HFF-Myc (cell line): ENCODE measurements around the gene SNHG17.
"Not testable (repeated sequence)": the region's sequence is repeated elsewhere in the genome, so short reads cannot be mapped to it uniquely, and the experiment has no call there.

Experiments
- DNase-seq: peaks from one replicate; pipeline ENCODE4 v3.0.0-alpha.2; 2011; ENCODE audit warnings: low read depth; ENCODE audit errors: extremely low read depth
- H3K4me3 ChIP-seq: replicated peaks from 2 replicates; pipeline ENCODE4 v1.5.1; 2011; ENCODE audit warnings: low read depth, mild to moderate bottlenecking, control low read depth, low read length
- TF ChIP-seq, protein P1 (sequence below): IDR thresholded peaks from 2 replicates; pipeline ENCODE4 v1.5.1; 2012; ENCODE audit warnings: mild to moderate bottlenecking, low read depth, low read length, control low read depth; ENCODE audit errors: missing control alignments

SNHG17 gene

DNA sequence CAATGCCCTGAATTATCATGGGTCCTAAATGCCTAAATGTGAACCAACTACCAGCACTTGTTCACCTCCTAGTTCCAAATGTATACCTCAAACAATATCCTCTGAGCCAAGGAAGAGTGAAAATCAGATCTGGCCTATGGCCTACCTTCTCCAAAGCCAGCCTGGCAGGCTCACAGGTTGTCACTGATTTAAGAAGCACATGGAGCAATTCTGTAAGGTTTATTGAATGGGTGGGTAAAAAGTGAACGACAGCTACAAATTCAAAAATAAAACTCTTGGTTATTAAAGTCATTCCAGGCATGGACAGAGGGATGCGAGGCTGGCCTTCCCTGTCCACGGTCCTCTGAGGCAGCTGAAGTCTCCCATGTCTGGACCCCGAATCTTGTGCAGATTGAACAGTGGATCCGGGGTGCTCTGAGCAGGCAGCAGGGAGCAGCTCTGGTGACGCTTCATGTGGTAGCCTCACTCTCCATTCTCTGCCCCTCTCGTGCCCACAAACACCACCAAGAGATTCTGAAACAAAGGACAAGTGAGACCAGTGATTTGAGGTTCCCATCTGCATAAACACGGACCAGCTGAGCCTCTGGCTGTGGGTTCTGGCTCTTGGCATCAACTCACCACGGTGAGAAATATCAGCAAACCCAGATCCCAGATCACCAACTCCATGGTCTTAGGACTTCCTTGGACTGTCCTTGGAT, 14.6 kb downstream of the SNHG17 start:
- H3K4me3 ChIP-seq: no peak overlapping the region
- TF ChIP-seq, protein P1, sequence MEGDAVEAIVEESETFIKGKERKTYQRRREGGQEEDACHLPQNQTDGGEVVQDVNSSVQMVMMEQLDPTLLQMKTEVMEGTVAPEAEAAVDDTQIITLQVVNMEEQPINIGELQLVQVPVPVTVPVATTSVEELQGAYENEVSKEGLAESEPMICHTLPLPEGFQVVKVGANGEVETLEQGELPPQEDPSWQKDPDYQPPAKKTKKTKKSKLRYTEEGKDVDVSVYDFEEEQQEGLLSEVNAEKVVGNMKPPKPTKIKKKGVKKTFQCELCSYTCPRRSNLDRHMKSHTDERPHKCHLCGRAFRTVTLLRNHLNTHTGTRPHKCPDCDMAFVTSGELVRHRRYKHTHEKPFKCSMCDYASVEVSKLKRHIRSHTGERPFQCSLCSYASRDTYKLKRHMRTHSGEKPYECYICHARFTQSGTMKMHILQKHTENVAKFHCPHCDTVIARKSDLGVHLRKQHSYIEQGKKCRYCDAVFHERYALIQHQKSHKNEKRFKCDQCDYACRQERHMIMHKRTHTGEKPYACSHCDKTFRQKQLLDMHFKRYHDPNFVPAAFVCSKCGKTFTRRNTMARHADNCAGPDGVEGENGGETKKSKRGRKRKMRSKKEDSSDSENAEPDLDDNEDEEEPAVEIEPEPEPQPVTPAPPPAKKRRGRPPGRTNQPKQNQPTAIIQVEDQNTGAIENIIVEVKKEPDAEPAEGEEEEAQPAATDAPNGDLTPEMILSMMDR: no peak
- no peak for DNase-seq

DNA sequence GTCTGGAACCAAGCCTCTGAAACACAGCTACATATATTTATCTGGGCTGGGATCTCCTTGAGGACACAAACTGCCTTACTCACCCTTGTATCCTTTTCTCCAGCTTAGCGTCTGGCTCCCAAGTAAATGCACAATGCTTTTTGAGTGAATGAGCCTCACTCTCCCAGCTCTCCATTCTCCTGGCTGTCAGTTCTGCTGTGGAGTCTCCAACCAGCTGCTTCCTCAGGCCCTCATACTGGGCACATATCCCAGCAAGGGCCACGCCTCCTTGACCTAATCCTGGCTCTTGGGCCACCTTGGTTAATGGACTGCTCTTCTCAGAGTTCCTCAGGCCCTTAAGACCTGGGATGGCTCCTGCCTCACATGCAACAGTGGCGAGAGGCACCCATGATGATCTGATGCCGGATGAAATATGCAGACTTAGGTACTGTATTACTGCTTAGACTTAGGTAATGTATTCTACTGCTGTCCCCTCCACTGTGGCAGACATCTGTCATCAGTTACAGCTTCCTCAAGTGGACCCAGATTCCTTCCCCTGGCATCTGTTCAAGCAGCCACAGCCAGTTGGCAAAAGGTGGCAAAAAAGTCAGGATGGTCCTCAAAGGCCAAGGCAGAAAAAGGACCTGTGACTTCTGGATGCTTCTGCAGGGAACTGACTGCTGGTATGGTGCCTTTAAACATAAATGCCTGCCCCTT, 16.5 kb downstream of the SNHG17 start:
- H3K4me3 ChIP-seq: no peak overlapping the region
- TF ChIP-seq, protein P1: no peak
- no peak for DNase-seq

DNA sequence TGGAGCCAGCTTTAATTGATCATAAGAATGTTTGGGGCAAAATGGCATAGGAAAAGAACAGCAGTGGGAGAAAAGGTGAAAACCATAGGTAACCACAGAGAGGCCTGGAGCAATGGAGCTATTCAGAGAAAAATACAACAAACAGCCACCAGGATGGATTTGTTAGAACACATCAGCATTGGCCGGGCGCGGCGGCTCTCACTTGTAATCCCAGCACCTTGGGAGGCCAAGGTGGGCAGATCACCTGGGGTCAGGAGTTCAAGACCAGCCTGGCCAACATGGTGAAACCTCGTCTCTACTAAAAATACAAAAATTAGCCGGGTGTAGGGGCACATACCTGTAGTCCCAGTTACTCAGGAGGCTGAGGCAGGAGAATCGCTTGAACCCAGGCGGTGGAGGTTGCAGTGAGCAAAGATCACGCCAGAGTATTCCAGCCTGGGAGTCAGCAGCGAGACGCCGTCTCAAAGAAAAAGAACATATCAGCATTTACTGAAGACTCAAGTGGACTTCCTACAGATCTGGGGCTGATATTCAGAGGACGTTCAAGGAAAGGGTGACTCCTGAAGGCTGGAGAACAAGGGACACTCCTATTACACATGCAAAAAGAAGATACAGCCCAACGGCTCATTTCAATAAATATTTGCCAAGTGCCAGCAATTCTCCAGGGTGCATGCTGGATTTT, 20.2 kb downstream of the SNHG17 start:
- TF ChIP-seq, protein P1: no peak
- H3K4me3 ChIP-seq: no peak overlapping the region
- no peak for DNase-seq

DNA sequence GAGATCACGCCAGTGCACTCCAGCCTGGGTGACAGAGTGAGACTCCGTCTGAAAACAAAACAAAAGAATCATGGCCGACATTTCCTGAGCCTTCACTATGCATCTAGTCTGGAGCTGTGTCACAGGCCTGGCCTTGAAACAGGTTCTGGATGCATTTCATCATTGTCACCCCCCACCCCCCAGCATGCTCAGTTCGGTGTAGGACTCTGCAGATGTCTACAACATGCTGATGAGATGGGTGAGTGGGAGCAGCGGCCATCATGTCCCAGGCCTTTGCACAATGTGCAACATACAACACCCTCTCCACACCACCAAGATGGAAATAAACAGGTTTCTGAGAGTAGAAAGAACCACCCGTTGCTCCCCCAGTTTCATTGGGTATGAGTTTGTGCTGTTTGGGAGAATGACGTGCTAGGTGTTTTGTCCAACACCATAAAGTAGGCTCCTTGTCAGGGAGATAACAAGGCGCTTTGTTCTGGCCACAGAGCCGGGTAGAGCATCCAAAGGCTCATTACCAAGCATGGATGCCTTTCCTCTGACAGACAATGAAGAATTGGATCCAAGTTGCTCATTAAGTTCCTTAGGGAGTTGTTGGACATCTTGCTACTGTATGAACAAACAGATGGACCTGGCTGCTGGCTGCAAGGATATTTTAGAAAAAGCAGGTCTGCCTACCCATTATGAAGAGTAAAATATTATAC, 22.1 kb downstream of the SNHG17 start:
- no peak overlapping the region for H3K4me3 ChIP-seq
- DNase-seq: no peak
- TF ChIP-seq, protein P1: no peak

DNA sequence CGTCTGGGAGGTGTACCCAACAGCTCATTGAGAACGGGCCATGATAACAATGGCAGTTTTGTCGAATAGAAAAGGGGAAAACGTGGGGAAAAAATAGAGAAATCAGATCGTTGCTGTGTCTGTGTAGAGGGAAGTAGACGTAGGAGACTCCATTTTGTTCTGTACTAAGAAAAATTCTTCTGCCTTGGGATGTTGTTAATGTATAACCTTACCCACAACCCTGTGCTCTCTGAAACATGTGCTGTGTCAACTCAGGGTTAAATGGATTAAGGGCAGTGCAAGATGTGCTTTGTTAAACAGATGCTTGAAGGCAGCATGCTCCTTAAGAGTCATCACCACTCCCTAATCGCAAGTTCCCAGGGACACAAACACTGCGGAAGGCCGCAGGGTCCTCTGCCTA, 27.3 kb downstream of the SNHG17 start:
- DNase-seq: not testable (repeated sequence)

DNA sequence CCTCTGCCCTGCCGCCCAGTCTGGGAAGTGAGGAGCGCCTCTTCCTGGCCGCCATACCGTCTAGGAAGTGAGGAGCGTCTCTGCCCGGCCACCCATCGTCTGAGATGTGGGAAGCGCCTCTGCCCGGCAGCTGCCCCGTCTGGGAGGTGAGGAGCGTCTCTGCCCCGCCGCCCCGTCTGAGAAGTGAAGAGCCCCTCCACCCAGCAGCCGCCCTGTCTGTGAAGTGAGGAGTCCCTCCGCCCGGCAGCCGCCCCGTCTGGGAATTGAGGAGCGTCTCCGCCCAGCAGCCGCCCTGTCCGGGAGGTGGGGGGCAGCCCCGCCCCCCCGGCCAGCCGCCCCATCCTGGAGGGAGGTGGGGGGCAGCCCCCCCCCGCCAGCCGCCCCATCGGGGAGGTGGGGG, 27.8 kb downstream of the SNHG17 start:
- DNase-seq: no peak
- TF ChIP-seq, protein P1: no peak
- H3K4me3 ChIP-seq: no peak overlapping the region

More for the DNA sequence above, 27.3 kb downstream of the SNHG17 start:
- not testable (repeated sequence) for H3K4me3 ChIP-seq

DNA sequence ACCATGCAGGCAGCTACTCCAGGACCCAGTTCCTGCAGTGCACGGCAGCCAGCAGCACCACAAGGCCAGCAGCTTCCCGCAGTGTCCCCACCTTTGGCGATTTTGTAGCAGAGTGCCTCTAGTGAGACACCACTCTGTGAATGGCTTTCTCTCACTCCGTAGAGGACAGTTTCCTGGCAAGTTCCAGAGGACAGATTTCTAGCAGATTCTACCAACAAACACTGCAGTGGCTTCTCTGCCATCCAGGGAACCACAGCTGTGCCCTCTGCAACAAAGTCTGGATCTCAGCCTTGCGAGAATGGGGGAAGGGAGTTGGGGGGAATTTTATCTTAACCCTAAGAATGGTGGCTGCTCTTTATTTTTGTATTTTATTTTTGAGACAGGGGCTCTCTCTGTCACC, 28.7 kb downstream of the SNHG17 start:
- DNase-seq: no peak
- TF ChIP-seq, protein P1: no peak
- H3K4me3 ChIP-seq: no peak overlapping the region
